ENCODE results near the gene PTPN4.

- TF ChIP-seq CTCF (IDR thresholded peaks at IDR 0.05) (no peak), POLR2A (IDR thresholded peaks at IDR 0.05) (no peak)
Observed at GRCh38 chr2:119921825-119922224, 162.1 kb downstream of the PTPN4 start.

Measured in testis (tissue), 2 donors.